HG03025 (cell line): ENCODE results near the gene TFPI.

Experiments used
- ATAC-seq: cut with Tn5 transposase; IDR thresholded peaks from one replicate; pipeline ENCODE4 v1.9.1; 2021; ENCODE audit warnings: mild to moderate bottlenecking, moderate library complexity; ENCODE audit not compliant: unreplicated experiment, low FRiP score

The TFPI gene

DNA sequence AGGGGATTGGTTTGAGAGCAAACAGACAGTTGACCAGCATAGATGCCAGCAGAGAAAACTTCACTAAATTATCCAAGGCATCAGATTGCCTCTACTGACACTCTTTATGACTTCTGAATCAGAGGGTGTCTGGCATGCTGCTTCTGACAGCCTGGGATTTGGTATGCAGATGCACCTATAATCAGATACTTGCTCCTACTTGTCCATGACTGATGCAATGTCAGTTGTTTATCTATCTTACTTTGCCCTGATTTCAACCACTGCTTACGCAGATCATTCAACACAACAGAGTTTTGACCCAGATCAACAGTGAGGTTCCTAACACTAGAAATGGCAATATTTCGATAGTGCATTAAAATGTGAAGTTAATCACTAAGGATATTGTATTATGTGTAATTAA lies 83.5 kb downstream of the TFPI start:
- no peak for ATAC-seq

DNA sequence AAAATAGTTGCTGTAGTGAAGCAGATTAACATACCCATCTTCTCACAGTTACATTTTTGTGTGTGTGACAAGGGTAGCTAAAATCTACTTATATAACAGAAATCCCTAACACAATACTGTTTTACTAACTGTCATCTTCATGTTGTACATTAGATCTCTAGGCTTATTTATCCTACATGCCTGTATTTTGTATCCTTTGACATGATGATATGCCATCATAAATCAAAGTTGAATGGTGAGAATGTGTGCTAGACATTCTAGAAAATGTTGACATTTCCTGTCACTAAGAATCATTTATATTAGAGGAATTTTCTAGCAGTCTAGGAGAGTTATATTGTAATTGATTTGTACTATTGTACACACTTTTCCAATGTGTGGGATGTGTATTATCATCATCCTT lies 84.7 kb downstream of the TFPI start:
- no peak for ATAC-seq

DNA sequence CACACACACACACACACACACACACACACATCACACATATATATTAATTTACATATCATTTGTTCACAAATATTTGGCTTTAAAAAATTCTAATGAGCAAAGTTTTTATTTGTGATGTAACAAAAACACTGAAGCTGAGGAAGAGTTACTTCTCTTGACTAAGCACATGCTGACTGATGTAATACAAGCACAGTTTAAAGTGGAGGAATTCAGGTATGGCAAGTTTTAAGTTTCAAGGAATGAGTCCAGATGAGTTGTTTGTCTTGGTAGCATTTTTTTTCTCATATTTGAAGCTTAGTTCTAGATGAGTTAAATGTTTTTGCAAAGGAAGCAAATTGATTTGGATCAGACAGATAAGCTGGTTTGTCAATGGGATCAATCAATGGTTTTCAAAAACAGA lies 86.0 kb downstream of the TFPI start:
- ATAC-seq = no peak

DNA sequence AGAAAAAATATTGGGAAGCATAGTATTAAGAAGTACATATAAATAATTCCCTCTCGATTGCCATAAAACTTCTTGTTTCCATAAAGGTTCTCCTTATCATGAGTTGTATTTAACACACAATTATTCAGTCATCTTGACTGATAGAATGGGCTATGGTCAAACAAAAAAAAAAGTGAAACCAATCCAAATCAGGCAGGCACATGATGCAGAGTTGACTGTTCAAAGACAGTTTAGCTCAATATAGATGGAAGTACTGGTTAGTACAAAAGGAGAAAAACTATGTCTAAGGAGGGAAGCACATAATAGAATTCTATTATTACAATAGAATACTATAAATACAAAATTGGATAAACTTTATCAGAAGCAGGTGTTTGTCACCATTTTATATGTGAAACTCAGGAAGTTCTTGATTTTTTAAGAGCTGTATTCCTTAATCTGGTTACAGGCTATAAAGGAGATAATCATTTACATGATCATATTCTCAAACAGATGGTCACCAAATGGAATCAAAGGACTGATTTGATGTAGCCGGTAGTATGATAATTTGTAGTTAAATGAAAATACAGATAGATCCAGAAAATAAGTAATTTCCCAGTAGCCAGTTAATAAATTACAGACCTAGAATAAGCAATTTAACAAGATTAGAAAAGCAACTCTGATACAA lies 88.0 kb downstream of the TFPI start:
- no peak for ATAC-seq

DNA sequence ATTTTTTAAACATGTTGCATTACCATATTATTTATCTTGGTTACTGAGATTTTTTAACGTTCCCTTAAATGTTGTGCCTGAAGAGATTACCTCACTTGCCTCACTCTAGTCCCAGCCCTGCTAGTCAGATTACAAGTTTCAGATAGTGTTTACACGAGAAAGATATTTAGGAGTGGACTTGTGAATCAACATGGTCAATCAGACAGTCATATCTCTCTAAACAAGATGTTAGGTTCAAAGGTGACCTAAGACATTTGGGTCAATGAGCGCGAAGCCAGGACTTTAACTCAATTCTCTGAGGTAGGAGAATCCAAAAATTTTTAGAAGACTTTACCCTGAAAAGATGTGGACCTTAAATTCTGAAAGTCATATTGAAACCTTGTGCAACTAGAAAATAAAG lies 91.4 kb downstream of the TFPI start:
- no peak for ATAC-seq

DNA sequence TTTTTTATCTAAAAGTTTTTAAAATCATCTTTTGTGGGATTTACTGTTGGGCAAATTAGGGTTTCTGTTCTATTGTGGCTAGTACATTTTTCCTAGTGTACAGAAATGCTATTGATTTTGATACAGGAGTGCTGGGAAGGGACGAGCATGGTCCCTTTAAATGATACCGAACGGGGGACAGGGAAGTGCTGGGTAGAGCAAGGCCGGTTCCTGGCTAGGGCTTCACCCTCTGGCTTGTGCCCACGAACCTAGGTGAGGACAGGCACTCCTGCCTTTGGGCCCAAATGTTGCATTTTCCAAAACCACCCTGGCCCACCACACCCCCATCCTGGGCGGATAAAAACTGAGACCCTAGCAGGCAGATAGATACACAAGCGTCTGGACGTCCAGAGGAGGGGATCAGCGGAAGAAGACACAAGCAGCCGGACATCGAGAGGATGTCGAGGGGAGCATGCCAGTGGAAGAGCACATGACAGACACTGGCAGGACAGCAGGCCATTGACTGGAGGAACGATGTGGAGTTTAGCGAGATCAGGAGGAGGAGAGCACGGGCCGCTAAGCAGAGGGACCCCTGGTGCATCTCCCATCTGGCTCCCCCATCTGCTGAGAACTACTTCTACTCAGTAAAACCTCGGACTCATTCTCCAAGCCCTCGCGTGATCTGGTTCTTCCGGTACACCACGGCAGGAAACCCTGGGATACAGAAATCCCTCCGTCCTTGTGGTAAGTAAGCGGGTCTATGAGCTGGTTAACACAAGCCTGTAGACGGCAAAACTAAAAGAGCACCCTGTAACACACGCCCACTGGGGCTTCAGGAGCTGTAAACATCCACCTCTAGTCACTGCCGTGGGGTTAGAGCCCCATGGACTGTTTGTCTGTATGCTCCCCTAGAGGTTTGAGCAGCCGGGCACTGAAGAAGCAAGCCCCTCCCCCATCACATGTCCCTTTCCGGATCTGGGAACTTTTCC lies 92.7 kb downstream of the TFPI start:
- no peak for ATAC-seq

DNA sequence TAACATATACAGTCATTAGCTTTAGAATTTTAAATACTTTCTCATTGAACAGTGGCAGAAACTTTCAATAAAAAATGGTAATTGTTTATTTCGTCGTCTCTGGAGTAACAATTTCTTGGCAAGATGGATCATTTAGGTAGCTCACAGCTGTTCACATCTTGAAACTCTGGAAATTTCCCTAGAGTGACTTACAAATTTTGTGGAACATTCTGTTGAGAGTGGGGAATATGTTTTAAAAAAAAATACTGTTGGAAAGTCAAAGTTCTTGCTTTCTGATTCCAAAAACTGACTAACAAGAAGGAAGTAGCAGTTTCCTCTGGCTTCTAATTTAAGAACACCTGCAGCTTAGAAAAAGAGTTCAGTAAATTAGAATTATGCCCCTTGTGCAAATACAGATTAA lies 95.0 kb downstream of the TFPI start:
- ATAC-seq = no peak

DNA sequence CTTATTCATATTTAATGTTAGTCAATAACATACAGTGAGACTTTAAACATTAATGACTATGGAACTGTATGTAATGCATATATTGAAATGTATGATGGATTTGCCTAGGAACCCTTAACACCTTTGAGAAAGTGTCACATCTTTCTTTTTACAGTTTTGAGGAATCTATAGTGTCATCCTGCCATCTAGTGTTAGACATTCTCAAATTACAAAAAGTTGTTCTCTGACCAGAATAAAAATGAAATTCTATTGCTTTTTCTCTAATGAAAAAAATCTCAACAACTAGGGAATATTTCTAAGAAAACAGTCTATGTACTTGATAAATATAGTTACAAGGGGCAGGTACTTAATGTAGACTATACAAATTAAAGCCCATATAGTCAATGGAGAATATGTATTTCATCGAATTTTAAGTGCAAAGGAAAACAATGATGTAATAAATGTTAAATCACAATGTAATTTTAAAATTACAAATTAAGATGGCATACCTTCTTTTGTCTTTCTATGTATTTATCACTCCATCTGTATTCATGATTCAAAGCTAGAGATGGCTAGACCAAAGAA lies 101.1 kb downstream of the TFPI start:
- no peak for ATAC-seq

DNA sequence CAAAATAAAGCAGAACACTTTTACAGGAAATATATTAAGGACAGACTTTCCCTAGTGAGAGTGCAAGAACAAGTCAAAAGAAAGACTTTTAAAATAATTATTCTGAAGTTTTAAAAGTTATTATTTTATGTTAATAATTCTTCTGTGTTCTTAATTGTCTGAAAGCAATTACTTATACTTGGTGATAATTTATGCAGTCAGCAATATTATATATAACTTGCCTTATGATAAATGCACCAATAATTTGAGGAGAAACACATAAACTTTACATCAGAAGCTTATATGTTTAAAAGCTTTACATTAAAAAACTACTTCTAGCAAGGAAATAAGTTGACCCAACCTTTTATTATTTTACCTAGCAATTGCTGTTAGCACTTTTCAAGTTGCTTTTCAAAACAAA lies 102.7 kb downstream of the TFPI start:
- no peak for ATAC-seq

DNA sequence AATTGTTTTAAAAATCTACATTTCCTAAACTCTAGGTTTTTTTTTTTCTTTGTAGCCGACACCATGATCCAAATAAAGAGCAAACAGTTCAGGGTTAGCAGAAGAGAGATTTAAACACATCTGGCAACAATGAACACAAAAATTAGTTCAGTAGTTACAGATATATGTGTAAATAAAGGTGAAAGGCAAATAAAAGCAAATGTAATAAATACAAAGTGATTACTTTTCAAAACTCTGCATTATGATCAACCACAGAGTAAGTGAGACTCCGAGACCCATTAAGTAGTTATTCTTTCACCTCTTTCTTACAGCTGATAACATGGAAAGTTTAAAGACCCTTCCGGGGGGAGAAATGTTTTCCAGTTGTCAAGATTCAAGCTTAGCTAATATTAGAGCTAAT lies 106.9 kb downstream of the TFPI start:
- ATAC-seq = no peak

DNA sequence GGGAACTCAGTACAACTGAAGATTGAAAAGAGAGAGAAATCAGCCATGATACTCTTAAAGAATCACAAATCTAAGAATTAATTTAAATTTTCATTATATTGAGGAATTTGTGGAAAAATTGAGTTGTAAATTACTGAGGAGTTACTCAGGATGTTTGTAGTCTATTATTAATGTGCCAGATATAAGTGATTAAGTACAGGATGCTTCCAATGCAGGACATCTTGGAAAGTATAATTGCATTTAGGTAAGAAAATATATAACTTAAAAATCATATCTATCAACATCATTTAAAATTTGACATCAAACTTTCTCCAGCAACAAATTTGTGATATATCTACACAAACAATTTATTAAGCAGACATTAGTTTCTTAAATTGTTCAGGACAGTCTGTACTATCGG lies 107.5 kb downstream of the TFPI start:
- no peak for ATAC-seq

DNA sequence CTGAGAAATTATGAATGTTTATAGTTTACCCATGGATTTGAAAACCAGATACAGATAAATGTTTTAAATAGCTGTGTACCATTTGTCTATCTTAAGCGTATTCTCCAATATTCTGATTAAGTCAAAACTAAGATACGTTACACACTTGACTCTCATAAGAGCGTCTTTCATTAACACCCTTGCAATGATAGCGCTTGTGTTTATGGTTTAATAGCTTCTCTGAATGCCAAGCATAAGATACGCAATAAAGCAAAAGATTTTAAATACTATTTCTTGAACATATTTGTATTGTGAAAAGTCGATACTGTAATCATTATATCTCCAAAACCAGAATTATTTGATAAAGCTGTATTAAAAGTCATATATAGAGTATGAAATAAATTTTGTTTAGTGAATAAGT lies 109.2 kb downstream of the TFPI start:
- ATAC-seq = no peak

DNA sequence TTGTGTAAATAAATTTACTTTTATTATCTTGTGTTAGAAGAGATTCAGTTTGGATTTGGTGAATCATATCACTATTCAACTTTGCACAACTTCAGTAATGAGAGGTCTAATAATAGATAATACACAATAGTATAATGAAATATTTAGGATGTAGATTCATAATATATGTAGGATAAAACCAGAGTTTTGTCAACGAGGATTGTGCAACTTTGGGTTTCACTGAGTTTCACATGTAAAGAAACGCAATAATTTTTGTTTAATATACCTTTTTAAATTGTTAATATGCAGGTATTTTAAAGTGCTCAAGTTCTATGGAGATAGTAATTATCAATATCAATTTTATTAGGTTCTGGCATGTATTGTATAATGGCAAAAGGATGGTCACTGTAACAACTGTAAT lies 111.5 kb downstream of the TFPI start:
- no peak for ATAC-seq

DNA sequence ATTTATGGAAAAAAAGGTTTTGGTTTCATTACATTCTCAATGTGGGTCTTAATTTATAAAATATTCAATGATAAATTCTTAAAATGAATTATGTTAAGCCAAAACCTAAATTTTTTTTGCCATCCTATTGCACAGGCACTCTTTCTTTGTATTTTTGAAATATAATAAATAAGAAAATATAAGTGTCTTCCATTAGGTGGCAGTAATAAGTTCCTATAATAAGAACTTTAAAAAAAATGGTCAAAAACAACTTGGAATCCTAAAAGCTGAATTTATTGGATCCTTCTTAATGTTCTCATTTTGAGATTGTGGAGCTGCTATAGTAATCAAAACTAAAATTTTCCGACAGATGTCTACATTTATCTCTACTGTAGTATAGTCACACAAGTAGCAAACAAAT lies 111.9 kb downstream of the TFPI start:
- no peak for ATAC-seq

DNA sequence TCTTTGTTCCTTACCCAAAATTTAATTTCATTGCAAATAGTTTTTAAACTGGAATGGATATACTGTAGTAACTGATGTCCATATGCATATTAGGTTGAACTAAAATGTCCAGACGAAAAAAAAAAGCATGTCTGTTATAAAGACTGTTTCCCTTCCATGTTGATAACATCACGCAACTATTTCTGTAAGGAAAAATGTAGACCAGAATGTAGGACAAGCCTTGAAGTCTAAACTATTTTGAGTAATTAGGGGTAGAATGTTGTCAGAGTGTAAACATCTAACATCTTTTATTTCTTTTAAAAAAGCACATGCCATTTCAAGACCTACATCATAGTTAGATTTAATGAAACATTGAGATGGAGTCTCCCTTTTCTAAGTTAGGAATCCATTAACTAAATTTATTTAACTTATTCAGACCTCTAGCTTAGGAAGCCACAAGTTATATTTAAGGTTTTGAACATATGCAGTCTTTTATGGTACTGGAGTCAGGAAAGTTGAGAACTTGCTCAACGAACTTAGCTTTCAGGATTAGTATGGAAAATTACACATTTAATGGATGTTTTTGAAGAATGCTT lies 114.0 kb downstream of the TFPI start:
- ATAC-seq = no peak

DNA sequence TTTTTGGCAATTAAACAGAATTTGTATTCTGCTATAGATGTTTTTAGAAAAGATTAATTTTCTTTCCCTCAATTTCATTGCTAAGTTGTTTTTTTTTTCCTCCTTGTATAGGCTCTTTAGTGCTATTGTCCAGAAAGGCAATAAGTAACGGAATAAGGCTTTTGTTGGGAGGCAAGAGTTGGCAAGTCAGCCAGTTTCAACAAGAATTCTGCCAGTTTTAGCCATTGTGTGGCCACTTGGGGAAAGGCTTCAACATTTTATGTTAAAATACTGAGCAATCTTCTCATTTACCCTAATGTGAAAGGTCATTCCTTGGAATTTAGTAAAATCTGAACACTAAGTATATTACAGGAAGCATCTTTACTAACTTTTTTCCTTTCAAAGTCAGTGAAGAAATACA lies 115.8 kb downstream of the TFPI start:
- no peak for ATAC-seq

DNA sequence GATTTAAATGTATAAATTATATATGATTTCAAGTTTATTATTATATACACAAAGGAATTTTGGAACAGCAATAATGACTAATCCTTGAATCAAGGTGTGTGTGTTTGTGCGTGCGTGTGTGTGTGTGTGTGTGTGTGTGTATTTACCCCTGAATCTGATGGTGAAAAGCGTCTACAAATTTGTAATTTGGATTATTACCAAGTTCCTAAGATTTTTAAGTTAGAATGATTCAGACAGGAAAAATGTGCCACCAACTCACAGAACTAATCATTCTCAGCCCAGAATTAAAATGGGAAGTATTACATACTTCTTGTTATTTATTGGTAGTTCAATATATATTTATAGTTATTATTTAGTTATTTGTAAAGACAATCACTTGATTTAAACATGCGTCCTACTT lies 118.5 kb downstream of the TFPI start:
- ATAC-seq = no peak

DNA sequence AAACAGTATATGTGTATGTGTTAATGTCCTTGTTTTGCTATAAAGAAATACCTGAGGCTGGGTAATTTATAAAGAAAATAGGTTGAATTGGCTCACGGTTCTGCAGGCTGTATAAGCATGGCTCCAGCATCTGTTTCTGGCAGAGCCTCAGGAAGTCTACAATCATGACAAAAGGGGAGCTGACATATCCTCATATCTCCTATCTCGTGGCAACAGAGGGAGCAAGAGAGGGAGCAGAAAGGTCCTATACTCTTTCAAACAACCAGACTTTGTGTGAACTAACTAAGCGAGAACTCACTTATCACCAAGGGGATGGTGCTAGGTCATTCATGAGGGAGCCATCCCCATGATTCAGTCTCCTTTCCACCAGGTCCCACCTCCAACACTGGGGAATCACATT lies 119.2 kb downstream of the TFPI start:
- ATAC-seq = no peak

DNA sequence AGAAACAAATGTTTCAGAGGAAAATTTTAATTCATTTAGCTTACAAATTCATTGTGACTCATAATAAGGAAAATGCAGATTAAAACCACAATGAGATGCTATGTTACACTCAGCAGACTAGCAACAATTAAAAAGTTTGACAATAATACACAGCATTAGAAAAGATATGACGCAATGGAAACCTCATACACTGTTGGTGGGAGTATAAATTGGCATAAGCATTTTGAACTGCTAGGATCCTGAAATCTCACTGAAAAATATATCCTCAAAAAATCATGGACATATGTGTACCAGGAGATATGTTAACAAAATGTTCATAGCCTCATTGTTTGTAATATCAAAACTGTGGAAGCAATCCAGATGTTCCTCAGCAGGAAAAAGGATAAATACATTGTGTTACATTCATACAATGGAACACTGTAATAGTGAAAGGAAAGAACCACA lies 119.9 kb downstream of the TFPI start:
- ATAC-seq = no peak

DNA sequence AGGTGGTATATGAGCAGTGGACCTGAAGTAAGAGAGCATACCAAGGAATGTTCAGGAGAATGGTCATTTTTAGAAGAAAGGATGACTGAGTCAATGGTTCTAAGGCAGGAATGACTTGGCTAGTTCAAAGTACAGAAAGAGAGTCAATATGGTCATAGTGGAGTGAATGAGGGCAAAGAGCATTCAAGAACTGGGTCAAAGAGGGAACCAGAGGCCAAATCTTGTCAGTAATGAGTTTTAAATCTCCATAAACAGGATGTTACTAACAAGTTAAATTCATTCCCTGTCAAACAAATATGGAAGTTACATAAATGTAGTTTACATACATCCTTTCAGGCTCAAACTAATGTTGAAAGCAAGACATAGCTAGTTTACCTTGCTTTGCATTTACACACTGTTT lies 122.3 kb downstream of the TFPI start:
- no peak for ATAC-seq

DNA sequence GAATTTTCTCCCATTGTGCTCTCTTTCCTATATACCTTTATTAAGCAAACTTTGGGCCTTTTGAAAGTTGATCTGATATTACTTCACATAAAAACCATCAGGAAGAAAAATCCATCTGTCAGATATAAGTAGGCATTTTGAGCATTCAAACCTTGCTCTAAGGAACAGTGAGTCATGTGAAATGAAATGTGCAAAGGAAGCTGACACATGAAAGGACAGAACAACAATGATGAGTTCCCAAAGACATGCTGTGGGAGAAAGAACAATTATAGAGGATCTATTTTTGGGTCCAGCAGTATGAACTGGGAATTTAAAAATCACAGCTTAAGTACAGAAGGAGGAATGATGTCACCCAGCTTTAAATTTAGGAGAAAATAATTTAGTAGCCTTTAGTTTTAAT lies 124.2 kb downstream of the TFPI start:
- ATAC-seq = no peak
